B cell (primary cell): Measurements from ENCODE around the gene TMEM132D. TPM values are rescaled to one million over a fixed set of nuclear protein-coding genes. Genes with fewer than 3 reads are reported as not detected.

Experiments used
- ATAC-seq: fragments of 200-7000 bp; cut with Tn5 transposase; one replicate; pipeline ENCODE4 v1.10.0; 2021; ENCODE audit warnings: low read depth, mild to moderate bottlenecking, moderate number of reproducible peaks, moderate library complexity
- CTCF ChIA-PET: fragments of 350-600 bp; sonication (Branson Sonifier 250); formaldehyde crosslinking; loops from one replicate; lab custom pipeline; 2021; ENCODE audit warnings: antibody characterized with exemption, inconsistent platforms; lab: Charles Lee
- POLR2A ChIA-PET: fragments of 350-600 bp; sonication (Branson Sonifier 250); formaldehyde crosslinking; loops from one replicate; lab custom pipeline; 2021; ENCODE audit warnings: antibody characterized with exemption; lab: Charles Lee
- DNase-seq: peaks from one replicate; pipeline ENCODE4 v3.0.0; 2013
- H2AFZ ChIP-seq: 2 replicates; pipeline ENCODE4 v1.6.1; 2012; ENCODE audit warnings: mild to moderate bottlenecking, low read depth, low read length; ENCODE audit not compliant: insufficient read depth, poor library complexity, severe bottlenecking
- H3K27ac ChIP-seq, 2 donors: 1 replicate in 1 of 2; 2 replicates in 1 of 2; pipeline ENCODE4 v1.5.1; 2012 to 2013; ENCODE audit warnings: low read length in 2 of 2, mild to moderate bottlenecking in 2 of 2, moderate library complexity in 1 of 2
- H3K27me3 ChIP-seq, 4 experiments: fragments of 200-600 bp in 1 of 4; sonication (generic) in 1 of 4; replicated peaks in 1 of 4; 1 replicate in 2 of 4; 2 replicates in 2 of 4; pipeline versions ENCODE4 v1.6.1 to v1.7.0; 2013 to 2016; ENCODE audit warnings: low read length in 3 of 4, mild to moderate bottlenecking in 2 of 4, mixed read lengths in 1 of 4, moderate library complexity in 1 of 4; ENCODE audit not compliant: insufficient read depth in 4 of 4, control insufficient read depth in 3 of 4; ENCODE audit errors: control extremely low read depth in 1 of 4
- H3K36me3 ChIP-seq, 2 experiments: replicated peaks in 1 of 2; 1 replicate in 1 of 2; 2 replicates in 1 of 2; pipeline versions ENCODE4 v1.6.1 to v1.7.1; 2013; ENCODE audit warnings: low read length in 1 of 2; ENCODE audit not compliant: insufficient read depth in 2 of 2, control insufficient read depth in 1 of 2; ENCODE audit errors: control extremely low read depth in 1 of 2, extremely low read depth in 1 of 2
- H3K4me1 ChIP-seq, 2 donors: fragments of 200-600 bp in 1 of 2; sonication (generic) in 1 of 2; 1 replicate in 1 of 2; 2 replicates in 1 of 2; pipeline versions ENCODE4 v1.5.1 to v1.6.1; 2013 to 2017; ENCODE audit warnings: low read length in 2 of 2; ENCODE audit not compliant: control insufficient read depth in 2 of 2, insufficient read depth in 2 of 2
- H3K4me2 ChIP-seq: replicated peaks from 2 replicates; pipeline ENCODE3; 2012; ENCODE audit warnings: mild to moderate bottlenecking, low read depth, low read length; ENCODE audit not compliant: poor library complexity, severe bottlenecking
- H3K4me3 ChIP-seq, 5 experiments: fragments of 200-600 bp in 1 of 5; sonication (generic) in 1 of 5; 1 replicate in 3 of 5; 2 replicates in 2 of 5; pipeline versions ENCODE4 v1.5.1 to v1.7.0; 2011 to 2016; ENCODE audit warnings: low read length in 4 of 5, mild to moderate bottlenecking in 4 of 5, low read depth in 2 of 5, control low read depth in 1 of 5, moderate library complexity in 1 of 5; ENCODE audit not compliant: insufficient read depth in 1 of 5; ENCODE audit errors: control extremely low read depth in 1 of 5, extremely low read depth in 1 of 5
- H3K79me2 ChIP-seq: fragments of 200-600 bp; sonication (generic); one replicate; pipeline ENCODE4 v1.6.0; 2016; ENCODE audit warnings: low read length; ENCODE audit not compliant: control insufficient read depth, insufficient read depth
- H3K9ac ChIP-seq: fragments of 200-600 bp; sonication (generic); 2 replicates; pipeline ENCODE4 v1.6.1; 2017; ENCODE audit warnings: mild to moderate bottlenecking, low read length, moderate library complexity
- H3K9me3 ChIP-seq, 3 donors: one replicate each; pipeline versions ENCODE4 v1.6.1 to v1.7.1; 2013; ENCODE audit warnings: low read length in 2 of 3; ENCODE audit not compliant: control insufficient read depth in 2 of 3, insufficient read depth in 1 of 3; ENCODE audit errors: control extremely low read depth in 1 of 3
- H4K20me1 ChIP-seq: 2 replicates; pipeline ENCODE4 v1.6.0; 2012; ENCODE audit warnings: mild to moderate bottlenecking, low read length; ENCODE audit not compliant: insufficient read depth, control insufficient read depth, poor library complexity, severe bottlenecking
- H3K27ac Mint-ChIP-seq: one replicate; pipeline ENCODE4 v1.8.0; 2021; ENCODE audit warnings: mixed read lengths
- H3K27me3 Mint-ChIP-seq: one replicate; pipeline ENCODE4 v1.8.0; 2021; ENCODE audit warnings: mixed read lengths
- H3K4me1 Mint-ChIP-seq: one replicate; pipeline ENCODE4 v1.8.0; 2021; ENCODE audit warnings: mixed read lengths
- H3K4me3 Mint-ChIP-seq: one replicate; pipeline ENCODE4 v1.8.0; 2021; ENCODE audit warnings: mixed read lengths
- H3K9me3 Mint-ChIP-seq: one replicate; pipeline ENCODE4 v1.8.0; 2022; ENCODE audit warnings: mixed read lengths; ENCODE audit not compliant: insufficient read depth
- EZH2 ChIP-seq: IDR thresholded peaks from 2 replicates; pipeline ENCODE4 v1.6.1; 2012; ENCODE audit warnings: borderline replicate concordance, low read depth, mild to moderate bottlenecking, moderate library complexity, low read length; ENCODE audit not compliant: insufficient read depth, poor library complexity, severe bottlenecking
- whole genome bisulfite sequencing: methylation state at CpG from one replicate; pipeline ENCODE4 v1.1.5; 2013; ENCODE audit warnings: missing lambda C conversion rate; ENCODE audit not compliant: insufficient coverage; 5-methylcytosine and 5-hydroxymethylcytosine counted together
- intact Hi-C: fragments of 100-400 bp; cut with micrococcal nuclease; formaldehyde crosslinking; loops from one replicate; pipeline ENCODE4 v1.10.0; 2022
- polyA plus RNA-seq: library from polyadenylated mRNA; depleted of rRNA; stranded (reverse); fragments of >200 nt; gene quantifications from 2 replicates; pipeline ENCODE4 v1.2.3, GENCODE V29; 2012
- total RNA-seq, 2 donors: library from RNA; stranded (reverse); fragments of 120-200 nt in 1 of 2; gene quantifications; 1 replicate in 1 of 2; 2 replicates in 1 of 2; pipeline versions ENCODE4 v1.2.3 to v1.2.4, GENCODE V29; 2013 to 2022
- TF ChIP-seq, protein P1 (sequence below): fragments of 200-600 bp; IDR thresholded peaks from one replicate; pipeline ENCODE4 v1.8.0; 2022; ENCODE audit warnings: antibody characterized with exemption, mild to moderate bottlenecking

TMEM132D gene
- total and polyA plus RNA-seq, 2 donors (not counting 1 experiment from before 2014, with no cell fraction given): not detected

DNA sequence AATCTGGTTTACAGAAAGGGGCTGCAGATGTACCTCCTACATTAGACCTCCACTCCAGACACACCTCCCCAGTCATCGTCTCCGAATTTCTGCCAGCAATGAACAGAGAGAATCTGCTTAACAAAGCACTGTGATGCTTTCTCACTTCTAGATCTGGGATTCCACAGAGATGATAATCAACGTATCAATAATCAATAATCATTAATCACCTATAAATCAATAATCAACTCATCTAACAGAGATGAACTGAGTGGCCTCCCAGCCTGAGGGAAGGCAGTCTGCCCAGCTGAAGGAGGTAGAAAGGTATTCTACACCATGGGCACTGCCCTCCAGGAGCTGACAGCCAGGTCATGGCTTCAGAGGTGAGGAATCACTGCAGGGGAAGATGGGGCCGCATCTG, 183.2 kb downstream of the TMEM132D start:
- Histone ChIP-seq H3K27me3 (no peaks in the 10 kb centered on the region), H3K79me2 (no peaks in the 10 kb centered on the region), H3K9me3 (peaks cover 0 to 33% (median 0%) of the 10 kb centered on the region in 3 donors), H3K9ac (no peak overlapping the region), H2AFZ (no peak overlapping the region), H4K20me1 (no peaks in the 10 kb centered on the region), H3K4me2 (no peak overlapping the region), H3K4me1 (no peaks in the 10 kb centered on the region), H3K27ac (no peak overlapping the region), H3K36me3 (no peaks in the 10 kb centered on the region), H3K4me3 (no peak overlapping the region)
- H3K4me1 Mint-ChIP-seq: no peaks in the 10 kb centered on the region
- ChIA-PET CTCF (no interaction called here), POLR2A (no interaction called here)
- peaks cover 3% of the 10 kb centered on the region for H3K9me3 Mint-ChIP-seq
- WGBS: 94% methylated on average over 3 of the region's 4 CpGs
- no peaks in the 10 kb centered on the region for H3K27me3 Mint-ChIP-seq
- TF ChIP-seq, protein P1, sequence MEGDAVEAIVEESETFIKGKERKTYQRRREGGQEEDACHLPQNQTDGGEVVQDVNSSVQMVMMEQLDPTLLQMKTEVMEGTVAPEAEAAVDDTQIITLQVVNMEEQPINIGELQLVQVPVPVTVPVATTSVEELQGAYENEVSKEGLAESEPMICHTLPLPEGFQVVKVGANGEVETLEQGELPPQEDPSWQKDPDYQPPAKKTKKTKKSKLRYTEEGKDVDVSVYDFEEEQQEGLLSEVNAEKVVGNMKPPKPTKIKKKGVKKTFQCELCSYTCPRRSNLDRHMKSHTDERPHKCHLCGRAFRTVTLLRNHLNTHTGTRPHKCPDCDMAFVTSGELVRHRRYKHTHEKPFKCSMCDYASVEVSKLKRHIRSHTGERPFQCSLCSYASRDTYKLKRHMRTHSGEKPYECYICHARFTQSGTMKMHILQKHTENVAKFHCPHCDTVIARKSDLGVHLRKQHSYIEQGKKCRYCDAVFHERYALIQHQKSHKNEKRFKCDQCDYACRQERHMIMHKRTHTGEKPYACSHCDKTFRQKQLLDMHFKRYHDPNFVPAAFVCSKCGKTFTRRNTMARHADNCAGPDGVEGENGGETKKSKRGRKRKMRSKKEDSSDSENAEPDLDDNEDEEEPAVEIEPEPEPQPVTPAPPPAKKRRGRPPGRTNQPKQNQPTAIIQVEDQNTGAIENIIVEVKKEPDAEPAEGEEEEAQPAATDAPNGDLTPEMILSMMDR: no peak
- TF ChIP-seq EZH2: no peak
- intact Hi-C loops: no loop called here
- no peak for DNase-seq
- ATAC-seq: no peak
- H3K27ac Mint-ChIP-seq: no peak overlapping the region
- H3K4me3 Mint-ChIP-seq: no peak overlapping the region

DNA sequence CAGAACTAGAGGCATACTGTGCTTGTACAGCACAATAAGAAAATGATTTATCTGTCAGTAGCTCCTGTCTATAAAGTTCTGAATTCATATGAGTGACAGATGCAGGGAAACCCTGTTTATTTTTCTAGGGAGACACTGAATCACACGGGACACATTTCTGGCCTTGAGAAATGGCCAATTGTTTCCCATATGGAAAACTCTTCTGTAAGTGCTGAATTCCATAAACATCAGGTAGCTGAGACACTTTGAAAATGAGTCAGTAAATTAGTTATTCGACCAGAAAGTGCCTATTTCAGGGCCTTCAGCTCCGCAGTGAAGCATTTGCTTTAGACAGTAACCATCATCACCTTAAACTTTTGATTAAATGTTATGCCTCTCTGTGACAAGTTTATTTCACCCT, 184.4 kb downstream of the TMEM132D start:
- DNase-seq: no peak
- no peak for ATAC-seq
- no peaks in the 10 kb centered on the region for H3K4me1 ChIP-seq
- H4K20me1 ChIP-seq: no peaks in the 10 kb centered on the region
- peaks cover 0 to 33% (median 0%) of the 10 kb centered on the region in 3 donors for H3K9me3 ChIP-seq
- no peak overlapping the region for H3K27ac ChIP-seq
- ChIA-PET CTCF (no interaction called here), POLR2A (no interaction called here)
- no peaks in the 10 kb centered on the region for H3K4me1 Mint-ChIP-seq
- no peak overlapping the region for H3K4me3 ChIP-seq
- no peak overlapping the region for H3K4me2 ChIP-seq
- no peak overlapping the region for H2AFZ ChIP-seq
- no peak overlapping the region for H3K27ac Mint-ChIP-seq
- H3K9me3 Mint-ChIP-seq: no peaks in the 10 kb centered on the region
- H3K79me2 ChIP-seq: no peaks in the 10 kb centered on the region
- H3K36me3 ChIP-seq: no peaks in the 10 kb centered on the region
- no peaks in the 10 kb centered on the region for H3K27me3 ChIP-seq
- WGBS: 0% methylated on average over 1 of the region's 3 CpGs
- H3K27me3 Mint-ChIP-seq: no peaks in the 10 kb centered on the region
- no peak overlapping the region for H3K9ac ChIP-seq
- intact Hi-C loops: no loop called here
- TF ChIP-seq EZH2: no peak
- TF ChIP-seq, protein P1: no peak
- no peak overlapping the region for H3K4me3 Mint-ChIP-seq
